H9 (cell line): Measurements from ENCODE around the gene TSSK6. TPM values are rescaled to one million over a fixed set of nuclear protein-coding genes. Genes with fewer than 3 reads are reported as not detected.

Experiments used
- DNase-seq: peaks from one replicate; pipeline ENCODE4 v3.0.0-alpha.2; 2017
- H2AFZ ChIP-seq: one replicate; pipeline ENCODE4 v1.6.1; 2013; ENCODE audit warnings: mild to moderate bottlenecking, low read length, control low read depth, moderate library complexity
- H2AK5ac ChIP-seq: 2 replicates; pipeline ENCODE4 v1.6.1; 2013; ENCODE audit warnings: low read length, control low read depth, mixed read lengths; ENCODE audit not compliant: insufficient read length
- H2BK120ac ChIP-seq: one replicate; pipeline ENCODE4 v1.6.1; 2013; ENCODE audit warnings: low read depth, mild to moderate bottlenecking, low read length, control low read depth, inconsistent platforms; ENCODE audit not compliant: poor library complexity, severe bottlenecking
- H2BK12ac ChIP-seq: 2 replicates; pipeline ENCODE4 v1.6.1; 2013; ENCODE audit warnings: low read length, control low read depth, mixed read lengths, low read depth; ENCODE audit not compliant: insufficient read length
- H2BK15ac ChIP-seq: 2 replicates; pipeline ENCODE4 v1.6.1; 2013; ENCODE audit warnings: low read depth, low read length, control low read depth
- H2BK20ac ChIP-seq: one replicate; pipeline ENCODE4 v1.6.1; 2013; ENCODE audit warnings: low read depth, mild to moderate bottlenecking, low read length, control low read depth, inconsistent platforms; ENCODE audit not compliant: poor library complexity, severe bottlenecking
- H2BK5ac ChIP-seq: 2 replicates; pipeline ENCODE4 v1.6.1; 2013; ENCODE audit warnings: low read length, control low read depth, mixed read lengths; ENCODE audit not compliant: insufficient read length
- H3K14ac ChIP-seq: 2 replicates; pipeline ENCODE4 v1.6.1; 2013; ENCODE audit warnings: low read length, control low read depth; ENCODE audit not compliant: insufficient read depth
- H3K18ac ChIP-seq: 2 replicates; pipeline ENCODE4 v1.6.1; 2013; ENCODE audit warnings: low read depth, mild to moderate bottlenecking, mixed read lengths, low read length, control low read depth; ENCODE audit not compliant: insufficient read length
- H3K23ac ChIP-seq: 2 replicates; pipeline ENCODE4 v1.6.1; 2013; ENCODE audit warnings: low read length, control low read depth, mixed read lengths, low read depth; ENCODE audit not compliant: insufficient read length
- H3K23me2 ChIP-seq: 2 replicates; pipeline ENCODE4 v1.6.1; 2013; ENCODE audit warnings: low read depth, mild to moderate bottlenecking, mixed read lengths, low read length, control low read depth; ENCODE audit not compliant: insufficient read length, poor library complexity, severe bottlenecking
- H3K27ac ChIP-seq: 2 replicates; pipeline ENCODE4 v1.5.1; 2013; ENCODE audit warnings: low read length, control low read depth, mixed read lengths, low read depth; ENCODE audit not compliant: insufficient read length
- H3K27me3 ChIP-seq: 2 replicates; pipeline ENCODE4 v1.6.1; 2013; ENCODE audit warnings: low read length, control low read depth, inconsistent platforms; ENCODE audit not compliant: insufficient read depth
- H3K4ac ChIP-seq: 2 replicates; pipeline ENCODE4 v1.6.1; 2013; ENCODE audit warnings: low read depth, mild to moderate bottlenecking, control low read depth, inconsistent platforms, low read length, moderate library complexity
- H3K4me1 ChIP-seq: 2 replicates; pipeline ENCODE4 v1.6.1; 2013; ENCODE audit warnings: low read length, control low read depth, inconsistent platforms; ENCODE audit not compliant: insufficient read depth
- H3K4me2 ChIP-seq: 2 replicates; pipeline ENCODE4 v1.6.1; 2013; ENCODE audit warnings: low read length, control low read depth, mixed read lengths; ENCODE audit not compliant: insufficient read length, insufficient read depth
- H3K56ac ChIP-seq: 2 replicates; pipeline ENCODE4 v1.6.1; 2013; ENCODE audit warnings: low read depth, mild to moderate bottlenecking, mixed read lengths, low read length, control low read depth; ENCODE audit not compliant: insufficient read length
- H3K79me1 ChIP-seq: 2 replicates; pipeline ENCODE4 v1.6.1; 2013; ENCODE audit warnings: low read depth, mild to moderate bottlenecking, moderate library complexity, low read length, control low read depth, inconsistent platforms; ENCODE audit not compliant: insufficient read depth, poor library complexity, severe bottlenecking
- H3K79me2 ChIP-seq: 2 replicates; pipeline ENCODE4 v1.6.1; 2013; ENCODE audit warnings: low read length, control low read depth, inconsistent platforms; ENCODE audit not compliant: insufficient read depth
- H3K9ac ChIP-seq: 2 replicates; pipeline ENCODE4 v1.6.1; 2013; ENCODE audit warnings: low read length, control low read depth, mixed read lengths; ENCODE audit not compliant: insufficient read length; ENCODE audit errors: extremely low read depth
- H3K9me3 ChIP-seq: one replicate; pipeline ENCODE4 v1.6.1; 2013; ENCODE audit warnings: low read depth, low read length, inconsistent platforms; ENCODE audit not compliant: control insufficient read depth
- H3T11ph ChIP-seq: one replicate; pipeline ENCODE4 v1.6.1; 2013; ENCODE audit warnings: mild to moderate bottlenecking, low read length, control low read depth, inconsistent platforms
- H4K20me1 ChIP-seq: one replicate; pipeline ENCODE4 v1.6.1; 2013; ENCODE audit not compliant: control insufficient read depth, insufficient read length, insufficient read depth
- H4K5ac ChIP-seq: 2 replicates; pipeline ENCODE4 v1.6.1; 2013; ENCODE audit warnings: low read depth, mild to moderate bottlenecking, mixed read lengths, low read length, control low read depth; ENCODE audit not compliant: insufficient read length
- H4K8ac ChIP-seq: replicated peaks from 2 replicates; pipeline ENCODE4 v1.6.1; 2013; ENCODE audit warnings: low read length, control low read depth, mixed read lengths, low read depth; ENCODE audit not compliant: insufficient read length
- H4K91ac ChIP-seq: 2 replicates; pipeline ENCODE4 v1.6.1; 2013; ENCODE audit warnings: low read depth, mild to moderate bottlenecking, moderate library complexity, mixed read lengths, low read length, control low read depth; ENCODE audit not compliant: insufficient read length
- H3K27ac Mint-ChIP-seq, 3 experiments: 2 replicates in 2 of 3; 3 replicates in 1 of 3; pipeline ENCODE4 v1.8.0; 2020 to 2021; ENCODE audit warnings: mixed read lengths in 3 of 3, mild to moderate bottlenecking in 1 of 3, moderate library complexity in 1 of 3
- H3K27me3 Mint-ChIP-seq: 2 replicates; pipeline ENCODE4 v1.8.0; 2021; ENCODE audit warnings: low read depth, mild to moderate bottlenecking, moderate library complexity, mixed read lengths
- H3K36me3 Mint-ChIP-seq, 3 experiments: 2 replicates in 2 of 3; 3 replicates in 1 of 3; pipeline ENCODE4 v1.8.0; 2020 to 2021; ENCODE audit warnings: low read depth in 3 of 3, mixed read lengths in 3 of 3; ENCODE audit not compliant: insufficient read depth in 1 of 3
- H3K4me1 Mint-ChIP-seq, 2 experiments: 2 replicates each; pipeline ENCODE4 v1.8.0; 2020; ENCODE audit warnings: mixed read lengths in 2 of 2
- H3K4me3 Mint-ChIP-seq, 2 experiments: 2 replicates in 1 of 2; 3 replicates in 1 of 2; pipeline ENCODE4 v1.8.0; 2020 to 2021; ENCODE audit warnings: mild to moderate bottlenecking in 2 of 2, mixed read lengths in 2 of 2, moderate library complexity in 1 of 2
- H3K9me3 Mint-ChIP-seq, 2 experiments: 2 replicates in 1 of 2; 3 replicates in 1 of 2; pipeline ENCODE4 v1.8.0; 2020; ENCODE audit warnings: mild to moderate bottlenecking in 2 of 2, mixed read lengths in 2 of 2, moderate library complexity in 1 of 2
- CTCF ChIP-seq: fragments of 200-600 bp; sonication (generic); conservative IDR thresholded peaks from 3 replicates; pipeline ENCODE4 v1.8.0; 2021; ENCODE audit warnings: antibody characterized with exemption, mild to moderate bottlenecking
- WGBS: extraction: QIAGEN DNeasy Blood & Tissue Kit; methylation state at CpG from one replicate; pipeline ENCODE4 v1.1.7; 2013; ENCODE audit warnings: missing lambda C conversion rate, low lambda C conversion rate, mixed read lengths; ENCODE audit not compliant: insufficient read length; ENCODE audit errors: extremely low coverage; 5-methylcytosine and 5-hydroxymethylcytosine counted together
- total RNA-seq: library from RNA; stranded (reverse); gene quantifications from 2 replicates; pipeline ENCODE4 v1.2.1, GENCODE V29; 2021

The TSSK6 gene
- total RNA-seq, 1 experiment from 2014 or later: 2.6 TPM

GRCh38 chr19:19488875-19489690 is 26.3 kb downstream of the TSSK6 start:
- WGBS: no CpG with 5 or more reads among the region's 14 CpGs

More at GRCh38 chr19:19488875-19489690, 26.3 kb downstream of the TSSK6 start:
- peak overlapping the region; percentile 96 to 99 (median 98) for H3K27ac Mint-ChIP-seq
- H2BK5ac ChIP-seq: no peak overlapping the region
- no peaks in the 10 kb centered on the region for H3K27me3 ChIP-seq
- no peak overlapping the region for H3K56ac ChIP-seq
- H2BK12ac ChIP-seq: no peak overlapping the region
- H3K27me3 Mint-ChIP-seq: no peaks in the 10 kb centered on the region
- H3K4me3 Mint-ChIP-seq: peak overlapping the region; percentile 29 to 51
- no peak overlapping the region for H4K8ac ChIP-seq
- H3K23ac ChIP-seq: no peak overlapping the region
- no peaks in the 10 kb centered on the region for H4K20me1 ChIP-seq
- no peak overlapping the region for H4K91ac ChIP-seq
- H3T11ph ChIP-seq: no peak overlapping the region
- peak overlapping the region; percentile 75 for H3K18ac ChIP-seq
- H3K4me1 Mint-ChIP-seq: peaks cover 49 to 54% of the 10 kb centered on the region in 2 experiments
- peak overlapping the region; percentile 21 for H3K27ac ChIP-seq
- peaks cover 12 to 37% (median 30%) of the 10 kb centered on the region in 3 experiments; a peak in 6 of 7 replicates for H3K36me3 Mint-ChIP-seq
- H3K23me2 ChIP-seq: no peaks in the 10 kb centered on the region
- H3K79me2 ChIP-seq: peaks cover 4% of the 10 kb centered on the region; the same call in 1 of the 2 replicates
- H2AFZ ChIP-seq: no peak overlapping the region
- no peak overlapping the region for H4K5ac ChIP-seq
- H2BK120ac ChIP-seq: peak overlapping the region; percentile 29
- H3K9me3 ChIP-seq: no peaks in the 10 kb centered on the region
- H3K9me3 Mint-ChIP-seq: no peaks in the 10 kb centered on the region
- H2AK5ac ChIP-seq: no peak overlapping the region
- peak; percentile 91 for DNase-seq
- peak overlapping the region; percentile 11; the same call in 1 of the 2 replicates for H3K14ac ChIP-seq
- H3K4ac ChIP-seq: no peak overlapping the region
- H2BK15ac ChIP-seq: no peak overlapping the region
- peaks cover 9% of the 10 kb centered on the region; the same call in 1 of the 2 replicates for H3K4me1 ChIP-seq
- no peak for TF ChIP-seq CTCF
- no peak overlapping the region for H3K9ac ChIP-seq
- H3K79me1 ChIP-seq: no peaks in the 10 kb centered on the region
- no peak overlapping the region for H3K4me2 ChIP-seq
- no peak overlapping the region for H2BK20ac ChIP-seq
